A549 (cell line): ENCODE data around the gene PTPRN2. TPM values are rescaled to one million over a fixed set of nuclear protein-coding genes. Genes with fewer than 3 reads are reported as not detected.

Source experiments
- ATAC-seq, 2 experiments: fragments of 200-7000 bp in 1 of 2; fragments of >200 bp in 1 of 2; cut with Nextera tagmentation in 1 of 2; cut with Tn5 transposase in 1 of 2; 3 replicates each; pipeline versions ENCODE4 v1.8.0 to v1.9.1; 2018 to 2020; ENCODE audit warnings: mild to moderate bottlenecking in 1 of 2, moderate library complexity in 1 of 2
- CTCF ChIA-PET: fragments of 300-600 bp; sonication (Branson Sonifier 250); formaldehyde crosslinking; extraction: SDS; loops from one replicate; lab custom pipeline; 2021; ENCODE audit warnings: antibody characterized with exemption, inconsistent platforms; lab: Yijun Ruan, JAX
- POLR2A ChIA-PET: fragments of 350-600 bp; formaldehyde crosslinking; extraction: SDS; loops from one replicate; lab custom pipeline; 2021; ENCODE audit warnings: antibody characterized with exemption, inconsistent platforms; lab: Yijun Ruan, JAX
- DNase-seq, 2 experiments: peaks; one replicate each; pipeline versions ENCODE4 v3.0.0 to v3.0.0-alpha.2; 2011 to 2016; ENCODE audit warnings: low read depth in 1 of 2, low spot score in 1 of 2
- FAIRE-seq: peaks from 2 replicates; lab custom pipeline; 2011; peaks lifted over from hg19 to GRCh38; lab: Jason Lieb, UNC
- H3K27ac ChIP-seq, 2 experiments: fragments of >200 bp; sonication (Bioruptor Twin); formaldehyde crosslinking; 3 replicates each; pipeline ENCODE4 v1.5.1; 2016 to 2017
- H3K4me1 ChIP-seq: fragments of >200 bp; sonication (Bioruptor Twin); formaldehyde crosslinking; 3 replicates; pipeline ENCODE4 v1.6.1; 2016
- H3K4me2 ChIP-seq: fragments of >200 bp; sonication (Bioruptor Twin); formaldehyde crosslinking; 3 replicates; pipeline ENCODE4 v1.6.1; 2016
- H3K4me3 ChIP-seq: fragments of >200 bp; sonication (Bioruptor Twin); formaldehyde crosslinking; 3 replicates; pipeline ENCODE4 v1.5.1; 2016
- H3K9me3 ChIP-seq: fragments of >200 bp; sonication (Bioruptor Twin); formaldehyde crosslinking; 3 replicates; pipeline ENCODE4 v1.6.1; 2016
- CBX2 ChIP-seq: fragments of 200-600 bp; sonication (generic); IDR thresholded peaks from 2 replicates; pipeline ENCODE4 v1.6.1; 2016; ENCODE audit warnings: low read depth, mild to moderate bottlenecking, borderline replicate concordance
- CBX8 ChIP-seq: fragments of 200-600 bp; sonication (generic); IDR thresholded peaks from 2 replicates; pipeline ENCODE4 v1.6.1; 2016
- CHD2 ChIP-seq: fragments of 150-350 bp; IDR thresholded peaks from 2 replicates; pipeline ENCODE4 v1.6.1; 2014; ENCODE audit warnings: low read length; ENCODE audit not compliant: partially characterized antibody
- EHF ChIP-seq: fragments of 250-450 bp; sonication (Bioruptor Pico); IDR thresholded peaks from 2 replicates; pipeline ENCODE4 v1.5.0; 2020; ENCODE audit warnings: mild to moderate bottlenecking
- EHMT2 ChIP-seq: fragments of 200-600 bp; sonication (generic); IDR thresholded peaks from 2 replicates; pipeline ENCODE4 v1.6.1; 2016; ENCODE audit warnings: antibody characterized with exemption, low read depth, mild to moderate bottlenecking, moderate library complexity
- FOSL2 ChIP-seq, 2 experiments: fragments of 450-650 bp in 1 of 2; fragments of >200 bp in 1 of 2; sonication (Bioruptor Twin) in 1 of 2; formaldehyde crosslinking; IDR thresholded peaks; 2 replicates each; pipeline versions ENCODE4 v1.5.0 to v1.6.1; 2016 to 2020; ENCODE audit warnings: mild to moderate bottlenecking in 1 of 2, moderate library complexity in 1 of 2
- GATA3 ChIP-seq: IDR thresholded peaks from 2 replicates; pipeline ENCODE4 v1.6.1; 2012; ENCODE audit warnings: borderline replicate concordance
- HDAC2 ChIP-seq: fragments of 200-600 bp; sonication (generic); IDR thresholded peaks from 2 replicates; pipeline ENCODE4 v1.6.1; 2016
- HEYL ChIP-seq: fragments of 250-450 bp; sonication (Bioruptor Pico); IDR thresholded peaks from 2 replicates; pipeline ENCODE4 v1.8.0; 2021; ENCODE audit warnings: mild to moderate bottlenecking, moderate library complexity
- HMGXB4 ChIP-seq: fragments of 250-450 bp; sonication (Bioruptor Pico); IDR thresholded peaks from 2 replicates; pipeline ENCODE4 v1.5.0; 2021; ENCODE audit warnings: mild to moderate bottlenecking, moderate library complexity, borderline replicate concordance
- HOXB13 ChIP-seq: fragments of 250-450 bp; sonication (Bioruptor Pico); IDR thresholded peaks from 2 replicates; pipeline ENCODE4 v1.5.0; 2020; ENCODE audit warnings: low read depth, mild to moderate bottlenecking, moderate library complexity
- JUN ChIP-seq, 2 experiments: fragments of >200 bp; sonication (Bioruptor Twin); formaldehyde crosslinking; IDR thresholded peaks; 2 replicates in 1 of 2; 3 replicates in 1 of 2; pipeline ENCODE4 v1.6.1; 2016 to 2017
- RAD21 ChIP-seq, 2 experiments: fragments of >200 bp in 1 of 2; sonication (Bioruptor Twin) in 1 of 2; formaldehyde crosslinking in 1 of 2; IDR thresholded peaks in 1 of 2; conservative IDR thresholded peaks in 1 of 2; 2 replicates in 1 of 2; 3 replicates in 1 of 2; pipeline ENCODE4 v1.6.1; 2012 to 2018; ENCODE audit warnings: inconsistent platforms in 1 of 2
- RCOR1 ChIP-seq: fragments of 150-350 bp; IDR thresholded peaks from 2 replicates; pipeline ENCODE4 v1.6.1; 2014; ENCODE audit warnings: antibody characterized with exemption, low read length, low read depth
- RNF2 ChIP-seq: fragments of 200-600 bp; sonication (generic); IDR thresholded peaks from 2 replicates; pipeline ENCODE4 v1.6.1; 2016; ENCODE audit warnings: low read depth, mild to moderate bottlenecking, antibody characterized with exemption, moderate library complexity, borderline replicate concordance
- SMC3 ChIP-seq: fragments of >200 bp; sonication (Bioruptor Twin); formaldehyde crosslinking; IDR thresholded peaks from 3 replicates; pipeline ENCODE4 v1.6.1; 2018; ENCODE audit warnings: inconsistent platforms
- TFCP2L1 ChIP-seq: fragments of 250-450 bp; sonication (Bioruptor Pico); IDR thresholded peaks from 2 replicates; pipeline ENCODE4 v1.5.0; 2021; ENCODE audit warnings: mild to moderate bottlenecking
- USF2 ChIP-seq: fragments of 450-650 bp; IDR thresholded peaks from 2 replicates; pipeline ENCODE4 v1.6.1; 2014; ENCODE audit warnings: antibody characterized with exemption
- ZNF302 ChIP-seq: fragments of 250-450 bp; sonication (Bioruptor Pico); IDR thresholded peaks from 2 replicates; pipeline ENCODE4 v1.9.0; 2021; ENCODE audit warnings: inconsistent platforms, mild to moderate bottlenecking, moderate library complexity
- WGBS: methylation state at CpG from one replicate; pipeline ENCODE4 v1.1.6; 2017; ENCODE audit errors: missing lambda C conversion rate; 5-methylcytosine and 5-hydroxymethylcytosine counted together
- polyA plus RNA-seq, 4 experiments: library from polyadenylated mRNA; depleted of rRNA in 3 of 4; stranded (reverse); fragments of >200 nt; fragmentation: RNase III in 1 of 4; extraction: RNeasy Plus Mini Kit Qiagen cat#74134 plus additional on column Dnase treatment in 1 of 4; gene quantifications; 2 replicates in 3 of 4; 3 replicates in 1 of 4; pipeline ENCODE4 v1.2.3, GENCODE V29; 2011 to 2017
- TF ChIP-seq, protein P1 (sequence below): fragments of >200 bp; sonication (Bioruptor Twin); formaldehyde crosslinking; IDR thresholded peaks from 2 replicates; pipeline ENCODE4 v1.6.1; 2016
- TF ChIP-seq, protein P2 (sequence below): fragments of 150-350 bp; IDR thresholded peaks from 2 replicates; pipeline ENCODE4 v1.6.1; 2014; ENCODE audit warnings: low read depth, mild to moderate bottlenecking, low read length

Gene PTPRN2
- polyA plus RNA-seq, 2 of the 4 experiments (the other 2 are of a cell fraction): 0.41 to 1.2 TPM

GRCh38 chr7:158539711-158540146, 47.9 kb downstream of the PTPRN2 start:
- 65% methylated on average over 12 of the region's 12 CpGs for WGBS
- no peak overlapping the region for H3K4me2 ChIP-seq
- ChIA-PET POLR2A (no interaction called here), CTCF (interaction anchor here (0.7 to 1.0 kb wide), 2 partner anchors 11 to 12 kb away, joined by 3 to 4 read pairs; no protein-coding TSS in a partner anchor)
- no peak overlapping the region for H3K27ac ChIP-seq
- H3K4me1 ChIP-seq: no peaks in the 10 kb centered on the region
- TF ChIP-seq SMC3 (no peak), CHD2 (no peak), HDAC2 (no peak), RNF2 (no peak), TFCP2L1 (CRISPR knock-in tag) (no peak), RCOR1 (no peak), USF2 (no peak), GATA3 (no peak), RAD21 (conservative IDR thresholded peaks at IDR 0.05 in 1 of 2, IDR thresholded peaks at IDR 0.05 in 1 of 2) (no peak), JUN (IDR thresholded peaks at IDR 0.05) (no peak), HOXB13 (no peak), HMGXB4 (CRISPR knock-in tag) (no peak), CBX8 (no peak)
- TF ChIP-seq, protein P1, sequence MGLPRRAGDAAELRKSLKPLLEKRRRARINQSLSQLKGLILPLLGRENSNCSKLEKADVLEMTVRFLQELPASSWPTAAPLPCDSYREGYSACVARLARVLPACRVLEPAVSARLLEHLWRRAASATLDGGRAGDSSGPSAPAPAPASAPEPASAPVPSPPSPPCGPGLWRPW: no peak
- TF ChIP-seq, protein P2, sequence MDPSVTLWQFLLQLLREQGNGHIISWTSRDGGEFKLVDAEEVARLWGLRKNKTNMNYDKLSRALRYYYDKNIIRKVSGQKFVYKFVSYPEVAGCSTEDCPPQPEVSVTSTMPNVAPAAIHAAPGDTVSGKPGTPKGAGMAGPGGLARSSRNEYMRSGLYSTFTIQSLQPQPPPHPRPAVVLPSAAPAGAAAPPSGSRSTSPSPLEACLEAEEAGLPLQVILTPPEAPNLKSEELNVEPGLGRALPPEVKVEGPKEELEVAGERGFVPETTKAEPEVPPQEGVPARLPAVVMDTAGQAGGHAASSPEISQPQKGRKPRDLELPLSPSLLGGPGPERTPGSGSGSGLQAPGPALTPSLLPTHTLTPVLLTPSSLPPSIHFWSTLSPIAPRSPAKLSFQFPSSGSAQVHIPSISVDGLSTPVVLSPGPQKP: no peak
- H3K4me3 ChIP-seq: no peak overlapping the region
- ATAC-seq: no peak
- no peak for DNase-seq
- FAIRE-seq: no peak
- peaks cover 6% of the 10 kb centered on the region; the same call in 1 of the 3 replicates for H3K9me3 ChIP-seq

DNA sequence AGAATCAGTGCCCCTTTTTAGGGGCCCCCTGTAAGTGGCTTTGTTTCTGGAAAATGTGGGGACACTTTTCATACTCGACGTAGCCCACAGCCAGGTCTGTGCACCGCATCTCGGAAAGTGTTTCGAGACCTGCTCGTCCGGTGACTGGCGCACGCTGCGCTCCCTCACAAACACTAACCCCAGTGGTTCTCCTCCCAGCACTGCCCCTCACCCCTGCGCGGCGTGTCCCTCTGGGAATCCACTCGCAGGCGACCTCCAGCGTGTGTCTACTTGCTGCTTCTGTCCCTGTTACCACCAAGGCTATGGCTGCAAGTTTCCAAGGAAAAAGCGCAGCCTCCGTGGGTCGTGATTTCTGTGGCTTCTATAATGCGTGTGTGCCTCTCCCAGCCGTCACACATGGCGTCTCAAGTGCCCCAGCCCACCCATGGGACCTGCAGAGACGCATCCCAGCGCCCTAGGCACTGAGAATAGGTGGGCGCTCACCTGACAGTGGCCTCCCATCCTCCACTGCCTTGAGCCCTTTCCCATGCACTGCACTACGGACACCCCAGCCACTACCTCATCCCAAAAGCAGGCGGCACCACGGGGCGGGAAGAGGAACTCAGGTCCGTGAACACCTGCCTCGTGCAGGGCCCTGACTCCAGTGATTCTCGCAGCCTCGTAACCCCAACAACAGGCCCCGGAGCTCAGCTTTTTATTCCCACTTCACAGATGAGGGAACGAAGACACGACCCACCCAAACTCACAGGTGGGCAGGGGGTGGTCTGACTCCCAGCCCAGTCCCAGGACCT, 49.3 kb downstream of the PTPRN2 start:
- Histone ChIP-seq H3K4me1 (no peaks in the 10 kb centered on the region), H3K4me3 (no peak overlapping the region), H3K27ac (no peak overlapping the region), H3K9me3 (peaks cover 9% of the 10 kb centered on the region; the same call in 1 of the 3 replicates), H3K4me2 (no peak overlapping the region)
- TF ChIP-seq FOSL2 (IDR thresholded peaks at IDR 0.05) (no peak), FOSL2 (CRISPR knock-in tag; IDR thresholded peaks at IDR 0.05) (no peak), HEYL (CRISPR knock-in tag) (no peak), EHF (CRISPR knock-in tag) (no peak), EHMT2 (no peak), HDAC2 (no peak), CBX2 (no peak), HMGXB4 (CRISPR knock-in tag) (no peak), ZNF302 (CRISPR knock-in tag) (no peak), JUN (IDR thresholded peaks at IDR 0.05) (no peak)
- TF ChIP-seq, protein P1: no peak
- ChIA-PET POLR2A (no interaction called here), CTCF (no interaction called here)
- ATAC-seq (no peak), FAIRE-seq (no peak), DNase-seq (no peak)
- WGBS: 55% methylated on average over 36 of the region's 36 CpGs
